ENCODE data around the gene RBFOX2. TPM values are rescaled to one million over a fixed set of nuclear protein-coding genes. Genes with fewer than 3 reads are reported as not detected.

Gene RBFOX2
- total and polyA plus RNA-seq, 2 of the 13 experiments (the other 11 are each of a cell fraction or from before 2014, with no cell fraction given) = 37.3 to 40.4 TPM

DNA sequence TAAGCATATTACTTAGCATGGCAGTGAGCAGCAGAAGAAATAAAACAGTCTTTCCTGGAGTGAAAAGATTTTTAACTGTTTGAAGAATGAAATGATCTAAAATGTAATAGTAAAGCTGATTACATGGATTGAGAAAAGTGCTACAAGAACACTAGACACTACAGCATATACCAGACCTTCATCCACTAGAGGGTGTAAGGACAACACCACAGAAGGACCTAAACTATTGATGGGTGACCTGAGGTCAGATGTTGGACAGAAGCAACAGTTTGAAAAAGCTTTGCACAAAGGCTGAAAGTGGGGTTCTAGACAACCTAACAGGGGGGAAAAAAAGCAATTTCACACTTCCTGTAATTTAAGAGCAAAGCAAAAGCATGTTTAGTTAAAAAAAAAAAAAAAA, 97.7 kb downstream of the RBFOX2 start (continued):
- TF ChIP-seq, protein P1, sequence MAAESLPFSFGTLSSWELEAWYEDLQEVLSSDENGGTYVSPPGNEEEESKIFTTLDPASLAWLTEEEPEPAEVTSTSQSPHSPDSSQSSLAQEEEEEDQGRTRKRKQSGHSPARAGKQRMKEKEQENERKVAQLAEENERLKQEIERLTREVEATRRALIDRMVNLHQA (CRISPR knock-in tag; IDR thresholded peaks at IDR 0.05) = no peak
- TF ChIP-seq MIXL1 (CRISPR knock-in tag; IDR thresholded peaks at IDR 0.05) = peak; percentile 57
- no peak for TF ChIP-seq MTF1 (CRISPR knock-in tag; IDR thresholded peaks at IDR 0.05)
- TF ChIP-seq KLF16 (CRISPR knock-in tag; IDR thresholded peaks at IDR 0.05) = no peak
- TF ChIP-seq NR2F1 (CRISPR knock-in tag; IDR thresholded peaks at IDR 0.05) = peak; percentile 75 to 84
- peak; percentile 42; the same call in 1 of the 2 replicates for TF ChIP-seq RARA (CRISPR knock-in tag; IDR thresholded peaks at IDR 0.05)
- TF ChIP-seq, protein P2, sequence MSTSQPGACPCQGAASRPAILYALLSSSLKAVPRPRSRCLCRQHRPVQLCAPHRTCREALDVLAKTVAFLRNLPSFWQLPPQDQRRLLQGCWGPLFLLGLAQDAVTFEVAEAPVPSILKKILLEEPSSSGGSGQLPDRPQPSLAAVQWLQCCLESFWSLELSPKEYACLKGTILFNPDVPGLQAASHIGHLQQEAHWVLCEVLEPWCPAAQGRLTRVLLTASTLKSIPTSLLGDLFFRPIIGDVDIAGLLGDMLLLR (CRISPR knock-in tag; IDR thresholded peaks at IDR 0.05) = no peak
- TF ChIP-seq ZNF83 (CRISPR knock-in tag; IDR thresholded peaks at IDR 0.05; ENCODE audit: borderline replicate concordance) = no peak
- no peak for TF ChIP-seq ZNF7 (CRISPR knock-in tag; IDR thresholded peaks at IDR 0.05)
- TF ChIP-seq, protein P3, sequence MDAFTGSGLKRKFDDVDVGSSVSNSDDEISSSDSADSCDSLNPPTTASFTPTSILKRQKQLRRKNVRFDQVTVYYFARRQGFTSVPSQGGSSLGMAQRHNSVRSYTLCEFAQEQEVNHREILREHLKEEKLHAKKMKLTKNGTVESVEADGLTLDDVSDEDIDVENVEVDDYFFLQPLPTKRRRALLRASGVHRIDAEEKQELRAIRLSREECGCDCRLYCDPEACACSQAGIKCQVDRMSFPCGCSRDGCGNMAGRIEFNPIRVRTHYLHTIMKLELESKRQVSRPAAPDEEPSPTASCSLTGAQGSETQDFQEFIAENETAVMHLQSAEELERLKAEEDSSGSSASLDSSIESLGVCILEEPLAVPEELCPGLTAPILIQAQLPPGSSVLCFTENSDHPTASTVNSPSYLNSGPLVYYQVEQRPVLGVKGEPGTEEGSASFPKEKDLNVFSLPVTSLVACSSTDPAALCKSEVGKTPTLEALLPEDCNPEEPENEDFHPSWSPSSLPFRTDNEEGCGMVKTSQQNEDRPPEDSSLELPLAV (CRISPR knock-in tag; conservative IDR thresholded peaks at IDR 0.05; ENCODE audit: low read depth) = no peak
- TF ChIP-seq, protein P4, sequence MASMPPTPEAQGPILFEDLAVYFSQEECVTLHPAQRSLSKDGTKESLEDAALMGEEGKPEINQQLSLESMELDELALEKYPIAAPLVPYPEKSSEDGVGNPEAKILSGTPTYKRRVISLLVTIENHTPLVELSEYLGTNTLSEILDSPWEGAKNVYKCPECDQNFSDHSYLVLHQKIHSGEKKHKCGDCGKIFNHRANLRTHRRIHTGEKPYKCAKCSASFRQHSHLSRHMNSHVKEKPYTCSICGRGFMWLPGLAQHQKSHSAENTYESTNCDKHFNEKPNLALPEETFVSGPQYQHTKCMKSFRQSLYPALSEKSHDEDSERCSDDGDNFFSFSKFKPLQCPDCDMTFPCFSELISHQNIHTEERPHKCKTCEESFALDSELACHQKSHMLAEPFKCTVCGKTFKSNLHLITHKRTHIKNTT (CRISPR knock-in tag; IDR thresholded peaks at IDR 0.05) = no peak
- no peak for TF ChIP-seq AKAP8 (CRISPR knock-in tag; IDR thresholded peaks at IDR 0.05)
- peak; percentile 93 for TF ChIP-seq NR2F6 (IDR thresholded peaks at IDR 0.05)
- peak; percentile 96 for TF ChIP-seq NR2F6 (CRISPR knock-in tag; IDR thresholded peaks at IDR 0.05)
- peak; percentile 84 for TF ChIP-seq SMC3 (IDR thresholded peaks at IDR 0.05; ENCODE audit: low read length)
- TF ChIP-seq KMT2A (CRISPR knock-in tag; IDR thresholded peaks at IDR 0.05) = no peak
- TF ChIP-seq KAT8 (CRISPR knock-in tag; IDR thresholded peaks at IDR 0.05) = 0 out of 2 replicates have a peak, but pooled peaks have one; percentile 22
- TF ChIP-seq JUNB (CRISPR knock-in tag; IDR thresholded peaks at IDR 0.05; ENCODE audit: borderline replicate concordance) = no peak
- TF ChIP-seq, protein P5, sequence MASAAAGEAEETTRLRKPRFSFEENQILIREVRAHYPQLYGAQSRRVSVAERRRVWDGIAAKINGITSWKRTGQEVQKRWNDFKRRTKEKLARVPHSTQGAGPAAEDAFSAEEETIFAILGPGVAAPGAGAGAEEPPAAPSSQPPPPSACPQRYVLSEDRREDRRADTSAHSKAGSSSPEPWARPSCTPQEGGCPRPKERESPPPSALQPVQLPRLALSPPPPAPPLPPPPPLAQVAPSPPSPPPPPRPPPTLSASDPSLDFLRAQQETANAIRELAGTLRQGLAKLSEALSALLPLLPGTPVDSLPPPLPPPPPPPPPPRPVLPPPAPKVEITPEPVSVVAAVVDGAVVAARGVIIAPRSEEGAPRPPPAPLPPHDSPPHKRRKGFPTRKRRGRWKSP (CRISPR knock-in tag; IDR thresholded peaks at IDR 0.05) = no peak
- no peak for TF ChIP-seq PAF1 (CRISPR knock-in tag; IDR thresholded peaks at IDR 0.05)
- TF ChIP-seq ELF4 (CRISPR knock-in tag; IDR thresholded peaks at IDR 0.05; ENCODE audit: borderline replicate concordance) = no peak
- TF ChIP-seq, protein P6, sequence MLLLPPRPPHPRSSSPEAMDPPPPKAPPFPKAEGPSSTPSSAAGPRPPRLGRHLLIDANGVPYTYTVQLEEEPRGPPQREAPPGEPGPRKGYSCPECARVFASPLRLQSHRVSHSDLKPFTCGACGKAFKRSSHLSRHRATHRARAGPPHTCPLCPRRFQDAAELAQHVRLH (CRISPR knock-in tag; IDR thresholded peaks at IDR 0.05; ENCODE audit: borderline replicate concordance, low read depth) = no peak
- TF ChIP-seq, protein P7, sequence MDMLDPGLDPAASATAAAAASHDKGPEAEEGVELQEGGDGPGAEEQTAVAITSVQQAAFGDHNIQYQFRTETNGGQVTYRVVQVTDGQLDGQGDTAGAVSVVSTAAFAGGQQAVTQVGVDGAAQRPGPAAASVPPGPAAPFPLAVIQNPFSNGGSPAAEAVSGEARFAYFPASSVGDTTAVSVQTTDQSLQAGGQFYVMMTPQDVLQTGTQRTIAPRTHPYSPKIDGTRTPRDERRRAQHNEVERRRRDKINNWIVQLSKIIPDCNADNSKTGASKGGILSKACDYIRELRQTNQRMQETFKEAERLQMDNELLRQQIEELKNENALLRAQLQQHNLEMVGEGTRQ (IDR thresholded peaks at IDR 0.05; ENCODE audit: low read depth, low read length) = no peak
- TF ChIP-seq, protein P7 (CRISPR knock-in tag; IDR thresholded peaks at IDR 0.05; ENCODE audit: borderline replicate concordance) = no peak
